Activated effector memory CD4-positive, alpha-beta T cell treated with Interleukin-2 at 50 U/mL for 16 hours (primary cell): ENCODE data around the gene MDC1.
"Not testable (repeated sequence)": the region's sequence is repeated elsewhere in the genome, so short reads cannot be mapped to it uniquely, and the experiment has no call there.

ENCODE experiments used
- DNase-seq: peaks from one replicate; pipeline ENCODE4 v3.0.0-alpha.2; 2020

The MDC1 gene

DNA sequence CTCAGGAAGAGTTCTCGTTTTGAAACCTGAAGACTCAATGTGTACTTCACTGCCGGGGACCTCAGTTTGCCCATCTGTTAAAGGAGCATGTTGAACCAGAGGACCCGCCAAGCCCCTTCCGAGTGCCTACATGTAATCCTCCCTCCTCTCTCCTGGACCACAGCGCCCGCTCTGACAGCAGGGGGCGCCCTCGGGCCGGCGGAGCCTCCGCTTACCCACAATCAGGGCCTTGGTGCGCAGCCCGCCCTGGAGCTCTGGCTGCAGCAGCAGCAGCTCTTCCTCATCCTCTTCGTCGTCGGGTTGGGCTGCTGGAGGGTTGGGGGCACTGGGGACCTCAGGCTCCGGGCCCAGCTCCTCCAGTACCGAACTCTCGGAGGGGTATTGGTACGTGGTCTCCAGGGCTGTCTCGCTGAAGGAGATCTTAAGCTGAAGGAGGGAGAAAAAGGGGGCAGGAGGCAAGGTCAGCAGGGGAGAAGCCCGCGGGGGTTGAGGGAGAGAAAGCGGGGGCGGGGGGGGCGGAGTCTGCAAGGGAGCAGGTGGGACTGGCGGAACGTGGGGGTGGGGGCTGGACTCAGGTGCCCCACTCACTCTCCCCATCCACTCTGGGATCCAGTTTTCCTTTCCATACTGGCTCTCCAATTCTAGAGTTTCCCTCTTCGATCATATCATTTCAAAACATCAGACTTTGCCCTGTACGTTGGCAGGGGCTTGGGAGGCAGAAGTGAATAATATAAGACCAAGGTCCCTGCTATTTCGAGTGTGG lies 37.9 kb downstream of the MDC1 start:
- DNase-seq: peak; percentile 85

DNA sequence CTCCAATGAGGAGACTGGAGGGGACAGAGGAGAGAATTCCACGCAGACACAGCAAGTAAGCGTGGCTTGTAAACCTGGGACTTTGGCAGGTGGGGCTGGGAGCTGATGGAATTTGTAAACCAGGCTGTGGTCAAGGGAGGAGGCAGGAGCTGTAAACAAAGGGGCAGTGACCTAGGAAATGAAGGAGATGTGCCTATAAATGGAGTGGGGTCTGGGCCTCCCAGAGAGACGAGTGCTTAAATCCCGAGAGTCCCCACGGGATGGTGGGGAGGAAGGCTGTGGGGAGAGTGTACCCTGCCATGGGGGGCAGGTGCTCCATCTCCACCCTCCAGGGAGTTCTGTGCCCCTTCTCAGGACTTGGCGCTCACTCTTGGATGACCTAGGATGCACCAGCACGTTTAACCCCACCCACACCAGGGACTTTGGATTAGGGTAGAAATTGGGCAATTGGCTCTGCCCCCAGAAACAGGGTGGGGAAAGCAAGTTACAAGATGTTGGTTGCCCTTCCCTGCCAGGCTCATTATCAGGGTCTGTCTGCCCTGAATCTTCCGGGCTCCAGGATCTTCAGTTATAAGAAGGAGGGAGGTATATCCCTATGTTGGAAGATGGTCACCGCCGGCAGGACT lies 40.3 kb downstream of the MDC1 start:
- no peak for DNase-seq

GRCh38 chr6:30672445-30673253 lies 44.4 kb downstream of the MDC1 start, which contains the start of gene DHX16:
TSS of gene DHX16 (minus strand) at chr6:30673006. CDS start at chr6:30672841, 165 bp downstream.
- DNase-seq: peak; percentile 83

- DNase-seq: no peak
Measured at GRCh38 chr6:30670760-30671527, 46.1 kb downstream of the MDC1 start.

- DNase-seq: not testable (repeated sequence)
Measured at GRCh38 chr6:30666300-30666699, 50.8 kb downstream of the MDC1 start.

DNA sequence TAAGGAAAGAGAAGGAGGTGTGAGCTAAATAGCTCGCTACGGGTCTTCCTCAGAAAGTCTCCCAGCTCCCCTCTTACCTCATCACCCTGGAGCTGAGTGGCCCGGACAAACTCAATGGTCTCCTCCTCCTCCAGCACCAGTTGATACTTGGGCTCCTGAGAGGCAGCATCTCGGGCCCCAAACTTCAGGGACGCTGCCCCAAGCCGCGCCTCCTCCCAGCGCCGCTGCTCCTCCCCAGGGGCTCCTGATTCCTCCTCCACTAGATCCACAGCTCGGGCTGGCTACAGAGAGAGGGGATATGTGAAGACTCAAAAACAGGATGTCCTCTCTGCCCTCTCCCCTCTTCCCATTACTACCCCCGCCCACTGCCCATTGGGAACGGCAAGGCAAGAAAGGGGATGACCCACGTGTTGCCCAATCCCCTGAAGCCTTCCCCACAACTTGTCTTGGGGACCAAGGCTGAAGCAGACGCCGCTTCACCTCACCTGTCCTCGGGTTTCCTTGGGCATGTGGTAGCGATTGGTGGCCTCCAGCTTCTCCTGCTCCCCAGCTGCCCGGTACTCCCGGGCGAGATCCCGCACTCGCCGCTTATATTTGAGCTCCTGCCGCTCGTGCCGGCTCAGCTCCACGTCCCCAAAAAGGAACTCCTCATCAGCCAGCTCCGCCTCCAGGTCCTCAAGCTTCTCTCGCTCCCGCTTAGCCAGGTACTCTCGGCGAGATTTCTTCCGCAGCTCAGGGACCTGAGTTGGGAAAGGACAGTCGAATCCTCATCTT lies 51.9 kb downstream of the MDC1 start:
- DNase-seq: no peak

DNA sequence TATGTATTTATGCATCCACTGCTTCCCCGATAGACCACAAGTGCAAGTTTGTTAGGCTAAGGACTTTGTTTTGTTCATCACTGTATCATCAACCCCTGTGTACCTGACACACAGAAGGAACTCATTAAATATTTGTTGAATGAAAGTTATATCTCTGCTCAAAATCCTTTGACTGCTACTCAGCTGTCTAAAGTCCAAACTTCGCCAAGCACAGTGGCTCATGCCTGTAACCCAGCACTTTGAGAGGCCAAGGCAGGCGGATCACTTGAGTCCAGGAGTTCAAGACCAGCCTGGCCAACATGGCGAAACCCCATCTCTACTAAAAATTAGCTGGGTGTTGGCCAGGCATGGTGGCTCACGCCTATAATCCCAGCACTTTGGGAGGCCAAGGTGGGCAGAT lies 59.2 kb downstream of the MDC1 start:
- not testable (repeated sequence) for DNase-seq

DNA sequence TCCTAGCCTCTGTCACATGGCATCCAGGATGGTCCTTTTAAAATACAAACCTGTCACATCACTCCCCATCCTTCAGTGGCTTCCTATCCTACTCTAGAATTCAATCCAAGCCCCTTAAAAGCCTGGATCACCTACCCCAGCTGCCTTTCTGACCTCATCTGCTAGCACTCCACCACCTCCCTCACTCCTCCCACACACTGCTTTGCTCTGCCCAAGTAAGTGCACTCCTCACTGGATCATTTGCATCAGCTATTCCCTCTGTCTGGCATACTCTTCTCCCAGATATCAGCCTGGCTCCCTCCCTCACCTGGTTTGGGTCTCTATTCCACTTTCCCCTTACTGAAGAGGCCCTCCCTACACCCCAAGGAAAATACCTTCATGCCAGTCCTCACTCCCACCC lies 59.6 kb downstream of the MDC1 start:
- no peak for DNase-seq

GRCh38 chr6:30656513-30656912 lies 60.6 kb downstream of the MDC1 start:
- no peak for DNase-seq

DNA sequence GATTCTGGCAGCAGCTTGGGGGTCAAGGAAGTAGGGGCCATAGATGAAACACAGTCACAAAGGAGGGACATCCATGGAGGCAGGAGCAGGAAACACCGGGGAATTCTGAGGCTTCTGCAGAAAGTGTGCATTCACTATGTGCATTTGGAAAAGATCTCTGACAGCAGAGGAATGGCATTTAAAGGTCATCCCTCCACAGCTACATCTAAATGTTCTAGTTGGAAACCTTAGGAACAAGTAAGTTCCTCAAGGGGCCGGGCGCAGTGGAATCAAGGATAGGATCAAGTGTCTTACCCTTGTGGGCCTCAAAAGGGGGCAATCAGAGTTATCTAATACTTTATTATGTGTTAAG lies 61.4 kb downstream of the MDC1 start:
- DNase-seq: no peak

DNA sequence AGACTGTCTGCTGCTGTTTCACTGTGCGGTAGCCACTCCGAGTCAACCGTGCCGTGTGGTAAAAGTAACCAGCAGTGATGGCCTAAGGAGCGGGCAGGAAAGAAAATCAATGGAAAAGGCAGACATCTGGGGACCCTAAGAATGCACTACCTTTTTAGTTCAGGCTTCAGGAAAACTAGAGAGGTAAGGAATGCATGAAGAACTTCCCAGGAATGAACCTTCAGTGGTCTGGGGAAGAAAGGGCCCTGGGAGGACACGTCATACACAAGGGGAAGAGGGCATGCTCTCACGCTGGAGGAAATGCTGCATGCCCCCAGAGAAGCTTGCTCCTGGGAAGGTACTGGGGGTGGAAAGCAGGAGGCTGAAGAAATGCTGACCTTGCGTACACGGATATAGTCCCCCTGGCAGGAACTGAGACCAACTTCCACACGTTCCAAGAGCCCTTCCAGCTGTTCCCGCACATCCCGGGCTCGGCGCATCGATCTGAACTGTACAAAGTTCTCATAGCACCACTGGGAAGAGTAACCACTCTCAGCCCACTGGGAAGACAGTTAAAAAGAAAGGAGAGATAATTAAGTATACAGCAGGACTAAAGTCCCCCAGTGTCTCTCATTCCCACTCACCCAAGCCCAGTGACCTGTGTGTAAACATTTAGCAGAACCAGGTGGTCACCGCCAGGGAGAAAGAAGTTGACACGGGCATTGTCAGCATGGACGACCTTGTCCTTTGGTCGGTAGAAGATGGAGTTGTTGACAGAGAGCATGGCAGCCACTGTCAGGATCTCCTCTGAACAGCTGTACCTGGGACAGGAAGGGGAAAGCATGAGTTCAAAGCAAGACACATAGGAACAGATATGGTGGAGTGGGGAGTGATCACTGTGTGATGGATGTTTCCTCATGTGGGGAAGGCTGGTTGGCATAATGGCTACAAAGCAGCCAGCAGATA lies 62.0 kb downstream of the MDC1 start:
- no peak for DNase-seq

DNA sequence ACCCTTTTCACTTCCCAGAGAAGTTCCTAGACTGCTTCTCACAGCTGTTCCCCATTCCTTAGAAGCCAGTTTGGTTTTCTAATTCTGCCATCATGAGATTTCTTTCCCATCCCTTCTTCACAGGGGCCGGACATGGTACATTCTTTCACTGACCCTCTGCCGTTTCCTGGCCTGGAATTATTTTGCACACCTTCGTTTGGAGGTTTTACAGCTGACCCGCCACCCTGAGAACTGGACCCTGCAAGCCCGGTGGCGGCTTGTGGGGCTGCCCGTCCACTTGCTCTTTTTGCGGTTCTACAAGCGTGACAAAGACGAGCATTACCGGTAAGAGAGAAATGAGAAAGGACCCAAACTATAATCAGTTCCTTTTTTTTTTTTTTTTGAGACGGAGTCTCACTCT lies 65.9 kb downstream of the MDC1 start:
- no peak for DNase-seq
